B cell (primary cell): ENCODE data around the gene PLPP4. TPM values are rescaled to one million over a fixed set of nuclear protein-coding genes. Genes with fewer than 3 reads are reported as not detected.

Experiments used
- ATAC-seq: fragments of 200-7000 bp; cut with Tn5 transposase; one replicate; pipeline ENCODE4 v1.10.0; 2021; ENCODE audit warnings: low read depth, mild to moderate bottlenecking, moderate number of reproducible peaks, moderate library complexity
- CTCF ChIA-PET: fragments of 350-600 bp; sonication (Branson Sonifier 250); formaldehyde crosslinking; loops from one replicate; lab custom pipeline; 2021; ENCODE audit warnings: antibody characterized with exemption, inconsistent platforms; lab: Charles Lee
- POLR2A ChIA-PET: fragments of 350-600 bp; sonication (Branson Sonifier 250); formaldehyde crosslinking; loops from one replicate; lab custom pipeline; 2021; ENCODE audit warnings: antibody characterized with exemption; lab: Charles Lee
- DNase-seq: peaks from one replicate; pipeline ENCODE4 v3.0.0; 2013
- H2AFZ ChIP-seq: 2 replicates; pipeline ENCODE4 v1.6.1; 2012; ENCODE audit warnings: mild to moderate bottlenecking, low read depth, low read length; ENCODE audit not compliant: insufficient read depth, poor library complexity, severe bottlenecking
- H3K27ac ChIP-seq, 2 donors: 1 replicate in 1 of 2; 2 replicates in 1 of 2; pipeline ENCODE4 v1.5.1; 2012 to 2013; ENCODE audit warnings: low read length in 2 of 2, mild to moderate bottlenecking in 2 of 2, moderate library complexity in 1 of 2
- H3K27me3 ChIP-seq, 4 experiments: fragments of 200-600 bp in 1 of 4; sonication (generic) in 1 of 4; replicated peaks in 1 of 4; 1 replicate in 2 of 4; 2 replicates in 2 of 4; pipeline versions ENCODE4 v1.6.1 to v1.7.0; 2013 to 2016; ENCODE audit warnings: low read length in 3 of 4, mild to moderate bottlenecking in 2 of 4, mixed read lengths in 1 of 4, moderate library complexity in 1 of 4; ENCODE audit not compliant: insufficient read depth in 4 of 4, control insufficient read depth in 3 of 4; ENCODE audit errors: control extremely low read depth in 1 of 4
- H3K36me3 ChIP-seq, 2 experiments: replicated peaks in 1 of 2; 1 replicate in 1 of 2; 2 replicates in 1 of 2; pipeline versions ENCODE4 v1.6.1 to v1.7.1; 2013; ENCODE audit warnings: low read length in 1 of 2; ENCODE audit not compliant: insufficient read depth in 2 of 2, control insufficient read depth in 1 of 2; ENCODE audit errors: control extremely low read depth in 1 of 2, extremely low read depth in 1 of 2
- H3K4me1 ChIP-seq, 2 donors: fragments of 200-600 bp in 1 of 2; sonication (generic) in 1 of 2; 1 replicate in 1 of 2; 2 replicates in 1 of 2; pipeline versions ENCODE4 v1.5.1 to v1.6.1; 2013 to 2017; ENCODE audit warnings: low read length in 2 of 2; ENCODE audit not compliant: control insufficient read depth in 2 of 2, insufficient read depth in 2 of 2
- H3K4me2 ChIP-seq: replicated peaks from 2 replicates; pipeline ENCODE3; 2012; ENCODE audit warnings: mild to moderate bottlenecking, low read depth, low read length; ENCODE audit not compliant: poor library complexity, severe bottlenecking
- H3K4me3 ChIP-seq, 5 experiments: fragments of 200-600 bp in 1 of 5; sonication (generic) in 1 of 5; 1 replicate in 3 of 5; 2 replicates in 2 of 5; pipeline versions ENCODE4 v1.5.1 to v1.7.0; 2011 to 2016; ENCODE audit warnings: low read length in 4 of 5, mild to moderate bottlenecking in 4 of 5, low read depth in 2 of 5, control low read depth in 1 of 5, moderate library complexity in 1 of 5; ENCODE audit not compliant: insufficient read depth in 1 of 5; ENCODE audit errors: control extremely low read depth in 1 of 5, extremely low read depth in 1 of 5
- H3K79me2 ChIP-seq: fragments of 200-600 bp; sonication (generic); one replicate; pipeline ENCODE4 v1.6.0; 2016; ENCODE audit warnings: low read length; ENCODE audit not compliant: control insufficient read depth, insufficient read depth
- H3K9ac ChIP-seq: fragments of 200-600 bp; sonication (generic); 2 replicates; pipeline ENCODE4 v1.6.1; 2017; ENCODE audit warnings: mild to moderate bottlenecking, low read length, moderate library complexity
- H3K9me3 ChIP-seq, 3 donors: one replicate each; pipeline versions ENCODE4 v1.6.1 to v1.7.1; 2013; ENCODE audit warnings: low read length in 2 of 3; ENCODE audit not compliant: control insufficient read depth in 2 of 3, insufficient read depth in 1 of 3; ENCODE audit errors: control extremely low read depth in 1 of 3
- H4K20me1 ChIP-seq: 2 replicates; pipeline ENCODE4 v1.6.0; 2012; ENCODE audit warnings: mild to moderate bottlenecking, low read length; ENCODE audit not compliant: insufficient read depth, control insufficient read depth, poor library complexity, severe bottlenecking
- H3K27ac Mint-ChIP-seq: one replicate; pipeline ENCODE4 v1.8.0; 2021; ENCODE audit warnings: mixed read lengths
- H3K27me3 Mint-ChIP-seq: one replicate; pipeline ENCODE4 v1.8.0; 2021; ENCODE audit warnings: mixed read lengths
- H3K4me1 Mint-ChIP-seq: one replicate; pipeline ENCODE4 v1.8.0; 2021; ENCODE audit warnings: mixed read lengths
- H3K4me3 Mint-ChIP-seq: one replicate; pipeline ENCODE4 v1.8.0; 2021; ENCODE audit warnings: mixed read lengths
- H3K9me3 Mint-ChIP-seq: one replicate; pipeline ENCODE4 v1.8.0; 2022; ENCODE audit warnings: mixed read lengths; ENCODE audit not compliant: insufficient read depth
- CTCF ChIP-seq: fragments of 200-600 bp; IDR thresholded peaks from one replicate; pipeline ENCODE4 v1.8.0; 2022; ENCODE audit warnings: antibody characterized with exemption, mild to moderate bottlenecking
- EZH2 ChIP-seq: IDR thresholded peaks from 2 replicates; pipeline ENCODE4 v1.6.1; 2012; ENCODE audit warnings: borderline replicate concordance, low read depth, mild to moderate bottlenecking, moderate library complexity, low read length; ENCODE audit not compliant: insufficient read depth, poor library complexity, severe bottlenecking
- WGBS: methylation state at CpG from one replicate; pipeline ENCODE4 v1.1.5; 2013; ENCODE audit warnings: missing lambda C conversion rate; ENCODE audit not compliant: insufficient coverage; 5-methylcytosine and 5-hydroxymethylcytosine counted together
- intact Hi-C: fragments of 100-400 bp; cut with micrococcal nuclease; formaldehyde crosslinking; loops from one replicate; pipeline ENCODE4 v1.10.0; 2022
- polyA plus RNA-seq: library from polyadenylated mRNA; depleted of rRNA; stranded (reverse); fragments of >200 nt; gene quantifications from 2 replicates; pipeline ENCODE4 v1.2.3, GENCODE V29; 2012
- total RNA-seq, 2 donors: library from RNA; stranded (reverse); fragments of 120-200 nt in 1 of 2; gene quantifications; 1 replicate in 1 of 2; 2 replicates in 1 of 2; pipeline versions ENCODE4 v1.2.3 to v1.2.4, GENCODE V29; 2013 to 2022

PLPP4 gene
- total and polyA plus RNA-seq, 2 donors (not counting 1 experiment from before 2014, with no cell fraction given), result not detected

- H2AFZ ChIP-seq, result no peak overlapping the region
- H3K4me3 ChIP-seq, result no peak overlapping the region
- Mint-ChIP-seq H3K9me3 (no peaks in the 10 kb centered on the region), H3K4me3 (no peak overlapping the region), H3K27ac (no peak overlapping the region), H3K4me1 (peaks cover 2% of the 10 kb centered on the region), H3K27me3 (peaks cover 22% of the 10 kb centered on the region)
- no peak overlapping the region for H3K9ac ChIP-seq
- H3K79me2 ChIP-seq, result no peaks in the 10 kb centered on the region
- intact Hi-C loops, result no loop called here
- no peak overlapping the region for H3K27ac ChIP-seq
- TF ChIP-seq EZH2, result no peak
- TF ChIP-seq CTCF, result no peak
- POLR2A ChIA-PET, result no interaction called here
- DNase-seq (no peak), ATAC-seq (no peak)
- no peaks in the 10 kb centered on the region for H3K4me1 ChIP-seq
- no CpG with 5 or more reads among the region's 1 CpG for WGBS
- H3K36me3 ChIP-seq, result no peaks in the 10 kb centered on the region
- H4K20me1 ChIP-seq, result no peaks in the 10 kb centered on the region
- H3K9me3 ChIP-seq, result no peaks in the 10 kb centered on the region
- CTCF ChIA-PET, result no interaction called here
- peaks cover 0 to 22% (median 8%) of the 10 kb centered on the region in 4 experiments for H3K27me3 ChIP-seq
- H3K4me2 ChIP-seq, result no peak overlapping the region
Observed at GRCh38 chr10:120453319-120453718, 3.7 kb upstream of the PLPP4 start.

- WGBS, result 98% methylated on average over 3 of the region's 3 CpGs
- ATAC-seq (no peak), DNase-seq (no peak)
- no peak overlapping the region for H2AFZ ChIP-seq
- no peak overlapping the region for H3K27ac Mint-ChIP-seq
- H3K27me3 Mint-ChIP-seq, result peaks cover 27% of the 10 kb centered on the region
- TF ChIP-seq CTCF (no peak), EZH2 (no peak)
- ChIA-PET POLR2A (no interaction called here), CTCF (no interaction called here)
- no peaks in the 10 kb centered on the region for H4K20me1 ChIP-seq
- intact Hi-C loops, result no loop called here
- no peaks in the 10 kb centered on the region for H3K4me1 ChIP-seq
- H3K79me2 ChIP-seq, result no peaks in the 10 kb centered on the region
- no peak overlapping the region for H3K9ac ChIP-seq
- no peaks in the 10 kb centered on the region for H3K36me3 ChIP-seq
- no peak overlapping the region for H3K4me3 ChIP-seq
- H3K4me3 Mint-ChIP-seq, result no peak overlapping the region
- no peak overlapping the region for H3K4me2 ChIP-seq
- peaks cover 2% of the 10 kb centered on the region for H3K4me1 Mint-ChIP-seq
- no peaks in the 10 kb centered on the region for H3K9me3 Mint-ChIP-seq
- no peak overlapping the region for H3K27ac ChIP-seq
- H3K27me3 ChIP-seq, result peaks cover 0 to 22% (median 9%) of the 10 kb centered on the region in 4 experiments
- H3K9me3 ChIP-seq, result no peaks in the 10 kb centered on the region
Observed at GRCh38 chr10:120453886-120454285, 3.1 kb upstream of the PLPP4 start.
